Activated naive CD4-positive, alpha-beta T cell treated with anti-CD3 and anti-CD28 coated beads, Interleukin-2, amount 10 ng/mL, durations not matched to agents 5 hours and 36 hours (primary cell): ENCODE results near the gene D2HGDH. TPM values are rescaled to one million over a fixed set of nuclear protein-coding genes. Genes with fewer than 3 reads are reported as not detected.

Experiments used
- total RNA-seq, 2 experiments: library from RNA; stranded (reverse); gene quantifications; one replicate each; pipeline ENCODE4 v1.2.3, GENCODE V29; 2021

D2HGDH gene
- total RNA-seq: 10 to 100 TPM; 29.0 to 30.0 TPM

GRCh38 chr2:241734467-241735208 is at the start of gene D2HGDH:
Gene D2HGDH, plus strand, starts transcription at chr2:241734630. Its CDS starts 595 bp downstream, at chr2:241735225.

GRCh38 chr2:241686650-241687425 is 47.6 kb upstream of the D2HGDH start, which contains the start of gene DTYMK:
Gene DTYMK, minus strand, starts transcription at chr2:241686815. Its CDS starts 32 bp downstream, at chr2:241686783.

GRCh38 chr2:241701399-241702154 is 32.9 kb upstream of the D2HGDH start, which contains the start of gene ING5:
Gene ING5, plus strand, starts transcription at chr2:241702039. Its CDS starts 27 bp downstream, at chr2:241702066.

GRCh38 chr2:241776336-241777169 is 42.1 kb downstream of the D2HGDH start, which contains the start of gene GAL3ST2:
Gene GAL3ST2, plus strand, starts transcription at chr2:241776822. Its CDS starts 134 bp downstream, at chr2:241776956.

GRCh38 chr2:241808721-241809382 is 74.4 kb downstream of the D2HGDH start, which contains the start of gene NEU4:
Gene NEU4, plus strand, starts transcription at chr2:241809193. Its CDS starts 5,292 bp downstream, at chr2:241814485.

Other genes with a start within 250 kb of the D2HGDH start
- 100 to 1,000 TPM; 120 to 128 TPM for gene STK25, start 226.0 kb upstream of the D2HGDH start, total RNA-seq
- gene BOK, start 175.9 kb upstream of the D2HGDH start, total RNA-seq: under 1 TPM; 0.18 to 0.19 TPM
- 10 to 100 TPM; 36.6 to 38.0 TPM for gene THAP4, start 97.5 kb upstream of the D2HGDH start, total RNA-seq
- gene ATG4B, start 96.9 kb upstream of the D2HGDH start, total RNA-seq: 10 to 100 TPM; 81.3 to 81.5 TPM
- 10 to 100 TPM; 47.9 to 52.4 TPM for gene DTYMK, start 47.8 kb upstream of the D2HGDH start, total RNA-seq
- gene ING5, start 32.6 kb upstream of the D2HGDH start, total RNA-seq: 10 to 100 TPM; 38.8 TPM
- gene GAL3ST2, start 42.2 kb downstream of the D2HGDH start, total RNA-seq: under 1 TPM in 1 of 2 experiments, not detected in 1; 0.20 TPM
- gene NEU4, start 74.6 kb downstream of the D2HGDH start, total RNA-seq: under 1 TPM in 1 of 2 experiments, not detected in 1; 0.19 TPM
- 1 to 10 TPM; 1.5 to 2.2 TPM for gene PDCD1, start 124.3 kb downstream of the D2HGDH start, total RNA-seq
- gene RTP5, start 135.1 kb downstream of the D2HGDH start, total RNA-seq: not detected